PC-3 (cell line): ENCODE measurements around the gene IFT43.

Experiments
- CTCF ChIP-seq: fragments of 300-600 bp; sonication (generic); conservative IDR thresholded peaks from 2 replicates; pipeline ENCODE4 v1.5.1; 2017; ENCODE audit warnings: antibody characterized with exemption, low read depth, mild to moderate bottlenecking, low read length
- EZH2 ChIP-seq: fragments of 300-600 bp; sonication (generic); IDR thresholded peaks from one replicate; pipeline ENCODE4 v1.6.1; 2017; ENCODE audit warnings: antibody characterized with exemption, mild to moderate bottlenecking, low read length; ENCODE audit not compliant: unreplicated experiment

GRCh38 chr14:75979648-75980565 lies 5.7 kb upstream of the IFT43 start:
- TF ChIP-seq CTCF = no peak
- TF ChIP-seq EZH2 = no peak
